Heart right ventricle (tissue), 16 donors: ENCODE data around the gene KCNH4. TPM values are rescaled to one million over a fixed set of nuclear protein-coding genes. Genes with fewer than 3 reads are reported as not detected.

ENCODE experiments used
- ATAC-seq, 8 donors: fragments of 200-7000 bp; cut with Tn5 transposase; one replicate each; pipeline ENCODE4 v1.9.1; 2020; ENCODE audit warnings: mild to moderate bottlenecking in 8 of 8, moderate library complexity in 8 of 8, moderate number of reproducible peaks in 1 of 8
- DNase-seq, 2 donors: peaks; one replicate each; pipeline ENCODE4 v3.0.0-alpha.2; 2020
- H3K27ac ChIP-seq, 10 donors: fragments of 200-600 bp; sonication (generic) in 2 of 10; one replicate each; pipeline versions ENCODE4 v1.5.0 to v1.8.0; 2020 to 2022; ENCODE audit warnings: mild to moderate bottlenecking in 3 of 10
- H3K27me3 ChIP-seq, 7 donors: fragments of 200-600 bp; one replicate each; pipeline ENCODE4 v1.8.0; 2021 to 2022; ENCODE audit warnings: mild to moderate bottlenecking in 2 of 7
- H3K36me3 ChIP-seq, 9 donors: fragments of 200-600 bp; sonication (generic) in 1 of 9; one replicate each; pipeline versions ENCODE4 v1.5.0 to v1.8.0; 2020 to 2022; ENCODE audit warnings: mild to moderate bottlenecking in 2 of 9
- H3K4me1 ChIP-seq, 9 donors: fragments of 200-600 bp; sonication (generic) in 1 of 9; one replicate each; pipeline versions ENCODE4 v1.5.0 to v1.8.0; 2020 to 2022; ENCODE audit warnings: mild to moderate bottlenecking in 4 of 9
- H3K4me3 ChIP-seq, 10 donors: fragments of 200-600 bp; sonication (generic) in 2 of 10; one replicate each; pipeline versions ENCODE4 v1.5.0 to v1.8.0; 2020 to 2022; ENCODE audit warnings: mild to moderate bottlenecking in 7 of 10, moderate library complexity in 2 of 10
- H3K9me3 ChIP-seq, 11 donors: fragments of 200-600 bp in 10 of 11; sonication (generic) in 2 of 11; one replicate each; pipeline versions ENCODE4 v1.5.0 to v1.8.0; 2013 to 2022; ENCODE audit warnings: mild to moderate bottlenecking in 2 of 11, control low read depth in 1 of 11, moderate library complexity in 1 of 11
- WGBS, 2 donors: extraction: QIAGEN DNeasy Blood & Tissue Kit; methylation state at CpG; one replicate each; pipeline ENCODE4 v1.1.7; 2013; ENCODE audit warnings: inconsistent platforms in 1 of 2; 5-methylcytosine and 5-hydroxymethylcytosine counted together
- intact Hi-C, 10 donors: fragments of 100-400 bp; cut with DNase I; formaldehyde crosslinking; loops; one replicate each; pipeline versions ENCODE4 v1.11.1 to v1.14.2; 2022
- polyA plus RNA-seq, 2 donors: library from polyadenylated mRNA; stranded (reverse); fragments of 200-250 nt; gene quantifications; one replicate each; pipeline ENCODE4 v1.2.3, GENCODE V29; 2013
- total RNA-seq, 10 donors: library from RNA; stranded (reverse); fragmentation: NEBNext Ultra II Directional in 3 of 10; extraction: Animal tissue kit (Norgen Biotek cat#: 25700) in 3 of 10; gene quantifications; one replicate each; pipeline versions ENCODE4 v1.2.1 to v1.2.4, GENCODE V29; 2021 to 2023
- TF ChIP-seq, protein P1 (sequence below), 9 donors: fragments of 200-600 bp; sonication (generic) in 2 of 9; IDR thresholded peaks; one replicate each; pipeline versions ENCODE4 v1.5.0 to v1.8.0; 2021 to 2022; ENCODE audit warnings: antibody characterized with exemption in 9 of 9, mild to moderate bottlenecking in 5 of 9, moderate library complexity in 1 of 9
- donor health status: Arrhythmogenic right ventricular cardiomyopathy.
- donor health status: ischemic (EF 13 %, LVEDD 7.1; RV severe dilation, severe dysfunction).
- donor health status: healthy with polysubstance abuse.
- donor health status: DM: no; HTN: yes; CAD: no.
- donor health status: DM: no; HTN: no; CAD: no.
- donor health status: ischemic (EF 25% LVEDD 6.9; RV normal size, moderate dysfunction).
- donor health status: ischemic (EF 25% LVEDD 5.7; RV mildly dilated, moderate dysfunction).
- donor health status: healthy.
- donor health status: DM: yes; HTN: yes; CAD: no.
- donor health status: Ischemic cardiomyopathy.
- donor health status: ischemic (EF 35%, LVEDD 5.7; RV mildly dilated, moderate dysfunction).
- donor health status: nonischemic (EF 11% LVEDD 7.7; RV severe dilation, severe dysfunction).
- donor health status: DM: yes; HTN: yes; CAD: no.
- donor health status: PGD.
- donor health status: ischemic (EF 29% LVEDD 5.4; RV normal size, mild dysfunction).
- donor health status: nonischemic (EF 23%, LVEDD 6.1; RV moderate dilation, normal function).

The KCNH4 gene
- total and polyA plus RNA-seq, 12 donors: 0.06 to 0.29 (median 0.13) TPM; not detected in 4

DNA sequence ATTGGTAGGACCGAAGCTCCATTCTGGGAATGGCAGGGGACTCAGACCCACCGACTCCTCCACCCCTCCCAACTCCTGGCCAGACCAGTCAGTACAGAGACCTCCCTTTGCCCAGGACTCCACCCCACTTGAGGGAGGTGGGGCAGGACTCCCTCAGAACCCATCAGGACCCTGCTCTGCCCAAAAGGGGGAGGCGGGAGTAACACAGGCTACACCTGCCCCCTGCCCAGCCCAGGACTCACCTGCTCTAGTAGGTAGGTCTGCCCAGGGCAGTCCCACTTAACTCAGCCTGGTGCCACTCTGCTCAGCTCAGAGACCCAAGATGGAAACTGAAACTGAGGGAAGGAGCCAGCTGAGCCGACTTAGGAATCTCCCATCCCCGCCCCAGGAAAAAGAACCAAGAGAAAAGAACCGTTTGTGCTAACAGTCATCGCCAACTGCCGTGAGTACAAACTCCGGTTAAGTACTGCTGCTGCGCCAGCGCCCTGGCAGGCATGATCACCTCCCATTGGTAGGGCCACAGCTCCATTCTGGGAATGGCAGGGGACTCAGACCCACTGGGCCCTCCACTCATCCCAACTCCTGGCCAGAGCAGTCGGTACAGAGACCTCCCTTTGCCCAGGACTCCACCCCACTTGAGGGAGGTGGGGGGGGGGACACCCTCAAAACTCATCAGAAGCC is 68.9 kb downstream of the KCNH4 start:
- ATAC-seq (peak; percentile 16 to 62 (median 46)), DNase-seq (peak in 1 of 2 donors; percentile 30)
- peak overlapping the region; percentile 69 to 93 (median 90) for H3K27ac ChIP-seq
- no peaks in the 10 kb centered on the region for H3K9me3 ChIP-seq
- no peaks in the 10 kb centered on the region for H3K27me3 ChIP-seq
- TF ChIP-seq, protein P1, sequence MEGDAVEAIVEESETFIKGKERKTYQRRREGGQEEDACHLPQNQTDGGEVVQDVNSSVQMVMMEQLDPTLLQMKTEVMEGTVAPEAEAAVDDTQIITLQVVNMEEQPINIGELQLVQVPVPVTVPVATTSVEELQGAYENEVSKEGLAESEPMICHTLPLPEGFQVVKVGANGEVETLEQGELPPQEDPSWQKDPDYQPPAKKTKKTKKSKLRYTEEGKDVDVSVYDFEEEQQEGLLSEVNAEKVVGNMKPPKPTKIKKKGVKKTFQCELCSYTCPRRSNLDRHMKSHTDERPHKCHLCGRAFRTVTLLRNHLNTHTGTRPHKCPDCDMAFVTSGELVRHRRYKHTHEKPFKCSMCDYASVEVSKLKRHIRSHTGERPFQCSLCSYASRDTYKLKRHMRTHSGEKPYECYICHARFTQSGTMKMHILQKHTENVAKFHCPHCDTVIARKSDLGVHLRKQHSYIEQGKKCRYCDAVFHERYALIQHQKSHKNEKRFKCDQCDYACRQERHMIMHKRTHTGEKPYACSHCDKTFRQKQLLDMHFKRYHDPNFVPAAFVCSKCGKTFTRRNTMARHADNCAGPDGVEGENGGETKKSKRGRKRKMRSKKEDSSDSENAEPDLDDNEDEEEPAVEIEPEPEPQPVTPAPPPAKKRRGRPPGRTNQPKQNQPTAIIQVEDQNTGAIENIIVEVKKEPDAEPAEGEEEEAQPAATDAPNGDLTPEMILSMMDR (IDR thresholded peaks at IDR 0.05): no peak
- intact Hi-C loops: loop anchor here in 2 of 10 donors (5.0 kb wide), 2 partner anchors 45 to 85 kb away; no protein-coding TSS in a partner anchor
- H3K4me1 ChIP-seq: peaks cover 7 to 41% (median 17%) of the 10 kb centered on the region in 9 donors
- H3K4me3 ChIP-seq: peak overlapping the region; percentile 16 to 69 (median 62)
- 30 to 39% methylated on average over 12 of the region's 12 CpGs for WGBS, 2 donors
- H3K36me3 ChIP-seq: peaks cover 0 to 77% (median 0%) of the 10 kb centered on the region in 9 donors

DNA sequence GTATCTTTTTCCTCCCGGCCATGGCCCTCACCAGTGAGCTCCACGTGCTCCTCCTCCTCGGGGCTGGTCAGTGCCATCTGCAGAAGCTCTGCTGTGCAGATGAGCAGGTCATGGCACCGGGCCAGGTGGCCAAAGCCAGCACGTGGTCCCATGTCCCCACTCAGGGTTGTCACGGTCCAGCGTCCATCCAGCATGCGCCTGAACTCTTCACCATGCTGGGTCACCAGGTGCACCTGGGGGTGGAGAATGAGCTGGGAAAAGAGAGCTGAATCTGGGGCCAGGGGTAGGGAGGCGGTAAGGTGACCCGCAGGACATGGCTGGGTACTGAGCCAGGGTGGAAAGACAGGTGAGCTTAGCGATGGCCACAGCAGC is 69.7 kb downstream of the KCNH4 start:
- peak overlapping the region in 5 of 10 donors; percentile 50 to 67 (median 66) for H3K4me3 ChIP-seq
- no peaks in the 10 kb centered on the region for H3K27me3 ChIP-seq
- peaks cover 0 to 77% (median 0%) of the 10 kb centered on the region in 9 donors for H3K36me3 ChIP-seq
- H3K9me3 ChIP-seq: no peaks in the 10 kb centered on the region
- no peak for DNase-seq
- WGBS, 2 donors: 87 to 89% methylated on average over 11 of the region's 11 CpGs
- ATAC-seq: no peak
- H3K4me1 ChIP-seq: peaks cover 7 to 35% (median 17%) of the 10 kb centered on the region in 9 donors
- intact Hi-C loops: loop anchor here in 2 of 10 donors (5.0 kb wide), 2 partner anchors 44 to 84 kb away; no protein-coding TSS in a partner anchor
- TF ChIP-seq, protein P1 (IDR thresholded peaks at IDR 0.05): no peak
- H3K27ac ChIP-seq: peak overlapping the region in 8 of 10 donors; percentile 69 to 93 (median 90)

DNA sequence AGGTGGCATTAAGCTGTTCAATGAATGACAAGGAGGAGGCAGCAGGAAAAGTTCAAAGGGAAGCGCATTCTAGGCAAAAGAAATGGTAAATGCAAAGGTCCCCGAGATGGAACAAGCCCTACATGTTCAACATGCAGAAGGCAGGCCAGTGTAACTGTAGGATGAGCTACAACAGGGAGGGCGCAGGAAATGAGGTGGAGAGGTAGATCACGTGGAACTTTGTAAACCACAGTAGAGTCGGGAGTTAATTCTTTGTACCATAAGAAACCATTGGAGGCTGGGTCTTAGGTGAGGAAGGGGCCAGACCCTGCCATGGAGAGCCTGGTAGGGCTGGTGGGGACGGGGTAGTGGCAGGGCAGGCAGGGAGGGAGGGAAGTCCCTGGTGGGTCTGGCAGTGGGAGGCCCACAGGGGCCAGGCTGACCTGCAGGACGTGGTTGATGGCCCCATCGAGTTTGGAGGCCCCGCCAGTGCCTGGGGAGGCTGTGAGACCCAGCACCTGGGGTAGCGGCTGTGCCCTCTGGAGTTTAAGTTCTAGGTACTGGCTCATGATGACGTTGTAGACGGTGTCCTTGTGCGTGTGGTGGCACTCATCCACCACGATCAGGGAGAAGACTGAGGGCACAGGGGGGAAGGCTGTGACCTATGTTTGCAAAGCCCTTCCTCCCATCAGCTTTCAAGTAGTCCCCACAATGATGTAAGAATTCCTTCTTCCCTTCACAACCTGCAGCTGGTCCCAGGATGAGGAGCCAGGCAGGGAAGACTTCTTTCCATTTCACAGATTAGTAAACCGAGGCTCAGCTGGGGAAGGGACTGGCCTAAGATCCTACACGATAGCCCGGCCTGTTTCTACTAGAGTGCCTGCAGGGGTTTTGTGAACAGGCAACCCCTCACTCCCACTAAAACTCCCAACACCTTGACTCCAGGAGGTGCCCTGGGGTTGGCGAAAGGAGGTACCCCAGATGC is 70.4 kb downstream of the KCNH4 start:
- TF ChIP-seq, protein P1 (IDR thresholded peaks at IDR 0.05): no peak
- Histone ChIP-seq H3K36me3 (peaks cover 0 to 77% (median 0%) of the 10 kb centered on the region in 9 donors), H3K4me1 (peaks cover 7 to 34% (median 17%) of the 10 kb centered on the region in 9 donors), H3K4me3 (no peak overlapping the region), H3K27me3 (no peaks in the 10 kb centered on the region), H3K27ac (no peak overlapping the region), H3K9me3 (no peaks in the 10 kb centered on the region)
- DNase-seq: no peak
- no peak for ATAC-seq
- intact Hi-C loops: loop anchor here in 2 of 10 donors (5.0 kb wide), 2 partner anchors 43 to 83 kb away; no protein-coding TSS in a partner anchor
- 91 to 92% methylated on average over 18 of the region's 18 CpGs for WGBS, 2 donors

DNA sequence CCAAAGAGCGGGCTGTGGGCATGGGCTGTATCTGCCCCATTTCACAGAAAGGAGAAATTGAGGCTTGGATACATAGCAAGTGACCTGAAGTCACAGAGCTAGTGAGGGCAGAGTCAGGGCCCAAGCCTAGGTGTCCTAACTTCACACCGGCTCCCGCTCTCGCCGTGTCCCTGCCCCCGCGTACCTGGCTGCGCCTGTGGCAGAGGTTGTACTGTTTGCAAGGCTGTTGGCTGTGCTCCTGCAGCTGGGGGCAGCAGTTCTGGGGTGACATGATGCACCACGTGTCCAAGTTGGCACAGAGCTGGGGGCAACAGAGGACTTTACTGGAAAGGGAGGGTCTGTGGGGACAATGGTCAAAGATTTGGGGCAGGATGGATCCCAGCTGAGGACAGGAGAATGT is 71.9 kb downstream of the KCNH4 start:
- peaks cover 0 to 80% (median 0%) of the 10 kb centered on the region in 9 donors for H3K36me3 ChIP-seq
- H3K27me3 ChIP-seq: no peaks in the 10 kb centered on the region
- no peak overlapping the region for H3K4me3 ChIP-seq
- no peak overlapping the region for H3K27ac ChIP-seq
- DNase-seq: no peak
- H3K9me3 ChIP-seq: no peaks in the 10 kb centered on the region
- intact Hi-C loops: loop anchor here in 1 of 10 donors (10.0 kb wide), 1 partner anchor 144 kb away; the partner anchor contains the start of gene CNP
- no peak for ATAC-seq
- peaks cover 7 to 34% (median 17%) of the 10 kb centered on the region in 9 donors for H3K4me1 ChIP-seq
- 85 to 96% methylated on average over 9 of the region's 9 CpGs for WGBS, 2 donors
- TF ChIP-seq, protein P1 (IDR thresholded peaks at IDR 0.05): no peak
